SK-N-SH (cell line): ENCODE results near the gene ANKRD10. TPM values are rescaled to one million over a fixed set of nuclear protein-coding genes. Genes with fewer than 3 reads are reported as not detected.

ENCODE experiments used
- CTCF ChIA-PET: fragments of 300-600, 350-600 bp; formaldehyde crosslinking; extraction: SDS; loops from one replicate; lab custom pipeline; 2021; lab: Yijun Ruan, JAX
- POLR2A ChIA-PET: fragments of 350-600 bp; sonication (Branson Sonifier 250); formaldehyde crosslinking; extraction: SDS; loops from one replicate; lab custom pipeline; 2020; ENCODE audit warnings: antibody characterized with exemption, inconsistent platforms; lab: Yijun Ruan, JAX
- DNase-seq: peaks from one replicate; pipeline ENCODE4 v3.0.0; 2012
- H2AFZ ChIP-seq: fragments of 200-600 bp; sonication (generic); 2 replicates; pipeline ENCODE4 v1.8.1; 2016; ENCODE audit warnings: antibody characterized with exemption, mild to moderate bottlenecking, low read depth
- H3F3A ChIP-seq: fragments of 200-600 bp; sonication (generic); replicated peaks from 2 replicates; pipeline ENCODE3; 2016; ENCODE audit warnings: antibody characterized with exemption, mild to moderate bottlenecking; ENCODE audit not compliant: insufficient read depth
- H3K27ac ChIP-seq, 2 experiments: fragments of 200-500 bp in 1 of 2; fragments of 200-600 bp in 1 of 2; sonication (Bioruptor generic) in 1 of 2; sonication (generic), shearing (Covaris generic) in 1 of 2; 2 replicates each; pipeline versions ENCODE4 v1.5.1 to v1.6.1; 2014 to 2016; ENCODE audit warnings: low read depth in 2 of 2, inconsistent platforms in 1 of 2, low read length in 1 of 2, mild to moderate bottlenecking in 1 of 2, mixed read lengths in 1 of 2
- H3K27me3 ChIP-seq: fragments of 200-600 bp; sonication (generic), shearing (Covaris generic); 2 replicates; pipeline ENCODE4 v1.6.1; 2016; ENCODE audit warnings: mixed run types; ENCODE audit not compliant: insufficient read depth
- H3K36me3 ChIP-seq, 2 experiments: fragments of 200-500 bp in 1 of 2; fragments of 200-600 bp in 1 of 2; sonication (Bioruptor generic) in 1 of 2; sonication (generic) in 1 of 2; replicated peaks in 1 of 2; 2 replicates each; pipeline versions ENCODE3 to v1.5.1; 2014 to 2016; ENCODE audit warnings: low read length in 1 of 2, mild to moderate bottlenecking in 1 of 2; ENCODE audit not compliant: insufficient read depth in 2 of 2, control insufficient read depth in 1 of 2
- H3K4me1 ChIP-seq, 2 experiments: fragments of 200-500 bp in 1 of 2; fragments of 200-600 bp in 1 of 2; sonication (Bioruptor generic) in 1 of 2; sonication (generic), shearing (Covaris generic) in 1 of 2; 2 replicates each; pipeline versions ENCODE4 v1.5.1 to v1.6.1; 2014 to 2016; ENCODE audit warnings: low read depth in 1 of 2, low read length in 1 of 2, mixed run types in 1 of 2; ENCODE audit not compliant: insufficient read depth in 2 of 2, control insufficient read depth in 1 of 2
- H3K4me2 ChIP-seq: fragments of 200-600 bp; sonication (generic), shearing (Covaris generic); 2 replicates; pipeline ENCODE4 v1.6.1; 2017; ENCODE audit warnings: mixed run types
- H3K4me3 ChIP-seq, 2 experiments: fragments of 200-500 bp in 1 of 2; fragments of 200-600 bp in 1 of 2; sonication (Bioruptor generic) in 1 of 2; sonication (generic), shearing (Covaris generic) in 1 of 2; 2 replicates each; pipeline versions ENCODE4 v1.5.1 to v1.8.1; 2014 to 2016; ENCODE audit warnings: low read depth in 2 of 2, inconsistent platforms in 1 of 2, low read length in 1 of 2, mild to moderate bottlenecking in 1 of 2, mixed read lengths in 1 of 2, moderate library complexity in 1 of 2
- H3K79me2 ChIP-seq: fragments of 200-600 bp; sonication (generic); 2 replicates; pipeline ENCODE4 v1.8.1; 2017; ENCODE audit warnings: mild to moderate bottlenecking; ENCODE audit not compliant: insufficient read depth
- H3K9ac ChIP-seq: fragments of 200-600 bp; sonication (generic); 2 replicates; pipeline ENCODE4 v1.6.1; 2017; ENCODE audit warnings: mixed run types
- H3K9me2 ChIP-seq: fragments of 200-600 bp; sonication (generic); 2 replicates; pipeline ENCODE4 v1.6.1; 2017; ENCODE audit warnings: mixed run types
- H3K9me3 ChIP-seq: fragments of 200-600 bp; sonication (generic); 2 replicates; pipeline ENCODE4 v1.6.1; 2017; ENCODE audit warnings: mixed run types, mild to moderate bottlenecking, moderate library complexity
- H4K20me1 ChIP-seq: fragments of 200-600 bp; sonication (generic); 2 replicates; pipeline ENCODE4 v1.6.1; 2017; ENCODE audit warnings: mild to moderate bottlenecking, mixed run types; ENCODE audit not compliant: insufficient read depth
- CHD2 ChIP-seq: fragments of 150-350 bp; IDR thresholded peaks from 2 replicates; pipeline ENCODE4 v1.6.1; 2018; ENCODE audit warnings: low read length; ENCODE audit not compliant: partially characterized antibody
- CTCF ChIP-seq: fragments of 200-600 bp; sonication (generic); IDR thresholded peaks from 2 replicates; pipeline ENCODE4 v1.6.1; 2017; ENCODE audit warnings: antibody characterized with exemption, mild to moderate bottlenecking, moderate library complexity
- ELF1 ChIP-seq: IDR thresholded peaks from 2 replicates; pipeline ENCODE4 v1.4.0; 2012
- EP300 ChIP-seq, 2 experiments: IDR thresholded peaks; 2 replicates each; pipeline versions ENCODE4 v1.4.0 to v1.6.1; 2012; ENCODE audit warnings: borderline replicate concordance in 1 of 2, low read depth in 1 of 2, low read length in 1 of 2
- EZH2phosphoT487 ChIP-seq: fragments of 200-600 bp; sonication (generic); IDR thresholded peaks from 2 replicates; pipeline ENCODE4 v1.6.1; 2017; ENCODE audit warnings: low read depth, mixed run types, mild to moderate bottlenecking, antibody characterized with exemption, moderate library complexity, borderline replicate concordance
- FOSL2 ChIP-seq: IDR thresholded peaks from 2 replicates; pipeline ENCODE4 v1.4.0; 2012; ENCODE audit warnings: low read depth, mild to moderate bottlenecking, moderate library complexity, borderline replicate concordance
- FOXJ3 ChIP-seq: sonication (generic); formaldehyde crosslinking; IDR thresholded peaks from 2 replicates; pipeline ENCODE4 v1.5.1; 2020; ENCODE audit warnings: mild to moderate bottlenecking, missing genetic modification reagents
- FOXM1 ChIP-seq: IDR thresholded peaks from 2 replicates; pipeline ENCODE4 v1.4.0; 2012; ENCODE audit warnings: low read depth, mild to moderate bottlenecking
- GABPA ChIP-seq: IDR thresholded peaks from 2 replicates; pipeline ENCODE4 v1.4.0; 2012; ENCODE audit warnings: low read depth, mild to moderate bottlenecking
- GATA2 ChIP-seq: sonication (generic); formaldehyde crosslinking; IDR thresholded peaks from 2 replicates; pipeline ENCODE4 v1.5.0; 2020; ENCODE audit warnings: mild to moderate bottlenecking, missing genetic modification reagents
- IRF3 ChIP-seq: fragments of 150-350 bp; IDR thresholded peaks from 2 replicates; pipeline ENCODE4 v1.6.1; 2016; ENCODE audit warnings: mild to moderate bottlenecking, low read depth, low read length
- JUND ChIP-seq: IDR thresholded peaks from 2 replicates; pipeline ENCODE4 v1.4.0; 2012
- MAX ChIP-seq: IDR thresholded peaks from 2 replicates; pipeline ENCODE4 v1.4.0; 2012; ENCODE audit warnings: low read depth
- MEF2A ChIP-seq: IDR thresholded peaks from 2 replicates; pipeline ENCODE4 v1.4.0; 2012; ENCODE audit warnings: low read depth, borderline replicate concordance
- MXI1 ChIP-seq: IDR thresholded peaks from 2 replicates; pipeline ENCODE4 v1.6.1; 2012; ENCODE audit warnings: mild to moderate bottlenecking, low read depth, low read length, improper control_type of control experiment
- NFIC ChIP-seq: IDR thresholded peaks from 2 replicates; pipeline ENCODE4 v1.4.0; 2012; ENCODE audit warnings: borderline replicate concordance
- NRF1 ChIP-seq: IDR thresholded peaks from 2 replicates; pipeline ENCODE4 v1.6.1; 2012; ENCODE audit warnings: low read depth, mild to moderate bottlenecking, low read length
- PBX3 ChIP-seq: IDR thresholded peaks from 2 replicates; pipeline ENCODE4; 2012
- POLR2AphosphoS5 ChIP-seq: IDR thresholded peaks from 2 replicates; pipeline ENCODE4 v1.6.1; 2012; ENCODE audit warnings: low read depth, low read length
- RAD21 ChIP-seq: IDR thresholded peaks from 2 replicates; pipeline ENCODE4 v1.6.1; 2012; ENCODE audit warnings: mild to moderate bottlenecking, low read length
- RFX5 ChIP-seq: IDR thresholded peaks from 2 replicates; pipeline ENCODE4 v1.6.1; 2012; ENCODE audit warnings: mild to moderate bottlenecking, improper control_type of control experiment, low read length
- SMC3 ChIP-seq: IDR thresholded peaks from 2 replicates; pipeline ENCODE4 v1.6.1; 2012; ENCODE audit warnings: low read depth, low read length, improper control_type of control experiment
- TAF1 ChIP-seq: IDR thresholded peaks from 2 replicates; pipeline ENCODE4 v1.6.1; 2012; ENCODE audit warnings: low read depth, mild to moderate bottlenecking, low read length, moderate library complexity, borderline replicate concordance
- TCF12 ChIP-seq: IDR thresholded peaks from 2 replicates; pipeline ENCODE4 v1.4.0; 2012
- TEAD4 ChIP-seq: IDR thresholded peaks from 2 replicates; pipeline ENCODE4 v1.4.0; 2012; ENCODE audit warnings: mild to moderate bottlenecking, borderline replicate concordance; ENCODE audit not compliant: insufficient read depth
- USF1 ChIP-seq: IDR thresholded peaks from 2 replicates; pipeline ENCODE4 v1.4.0; 2012; ENCODE audit warnings: low read depth, borderline replicate concordance
- YY1 ChIP-seq: IDR thresholded peaks from 2 replicates; pipeline ENCODE4 v1.4.0; 2012; ENCODE audit warnings: low read depth, mild to moderate bottlenecking
- ZBTB33 ChIP-seq: IDR thresholded peaks from 2 replicates; pipeline ENCODE4 v1.4.0; 2012; ENCODE audit warnings: low read depth, borderline replicate concordance
- WGBS: methylation state at CpG from one replicate; pipeline ENCODE4 v1.1.6; 2017; ENCODE audit warnings: low lambda C conversion rate; 5-methylcytosine and 5-hydroxymethylcytosine counted together
- polyA plus RNA-seq, 3 experiments: library from polyadenylated mRNA; depleted of rRNA; stranded (reverse); fragments of >200 nt; gene quantifications; 2 replicates each; pipeline ENCODE4 v1.2.3, GENCODE V29; 2012

Gene ANKRD10
- polyA plus RNA-seq, 1 of the 3 experiments (the other 2 are of a cell fraction): 53.2 TPM

- Histone ChIP-seq H3K9ac (peak overlapping the region; percentile 99), H3F3A (peaks cover 10% of the 10 kb centered on the region), H3K79me2 (peaks cover 47% of the 10 kb centered on the region), H2AFZ (peak overlapping the region; percentile 56), H3K27me3 (no peaks in the 10 kb centered on the region), H3K9me2 (no peaks in the 10 kb centered on the region), H3K4me1 (peaks cover 14 to 22% of the 10 kb centered on the region in 2 experiments; a peak in 3 of 4 replicates), H3K4me3 (peak overlapping the region; percentile 90 to 99), H3K27ac (peak overlapping the region; percentile 96), H3K4me2 (peak overlapping the region; percentile 95), H3K9me3 (no peaks in the 10 kb centered on the region), H4K20me1 (peaks cover 47% of the 10 kb centered on the region), H3K36me3 (peaks cover 12 to 13% of the 10 kb centered on the region in 2 experiments)
- WGBS: under 1% methylated on average over 24 of the region's 103 CpGs
- DNase-seq: peak; percentile 88
- ChIA-PET CTCF (interaction anchor here (0.7 to 3.5 kb wide), 5 partner anchors 10 to 238 kb away, joined by 3 to 25 read pairs (median 3); no protein-coding TSS in a partner anchor), POLR2A (interaction anchor here (0.6 to 1.5 kb wide), 7 partner anchors 26 to 208 kb away, joined by 3 to 4 read pairs (median 3); partner anchors contain the start of gene CARS2)
- TF ChIP-seq GABPA (peak; percentile 41; the same call in 1 of the 2 replicates), NRF1 (peak; percentile 67), GATA2 (CRISPR knock-in tag) (no peak), IRF3 (no peak), SMC3 (no peak), POLR2AphosphoS5 (peak; percentile 87), RAD21 (no peak), EZH2phosphoT487 (no peak), ZBTB33 (no peak), ELF1 (peak; percentile 81), TEAD4 (no peak), EP300 (IDR thresholded peaks at IDR 0.05; ENCODE audit: borderline replicate concordance in 1 of 2, low read depth in 1 of 2, low read length in 1 of 2) (no peak), NFIC (no peak), TAF1 (peak; percentile 20; the same call in 1 of the 2 replicates), FOXJ3 (CRISPR knock-in tag) (0 out of 2 replicates have a peak, but pooled peaks have one; percentile 7), JUND (no peak), CHD2 (no peak), PBX3 (no peak), FOSL2 (no peak), CTCF (no peak), MAX (peak; percentile 32), MEF2A (no peak), MXI1 (peak; percentile 5), YY1 (peak; percentile 86), TCF12 (no peak), USF1 (no peak), FOXM1 (no peak), RFX5 (no peak)
Observed at GRCh38 chr13:110914331-110915056, 375 bp downstream of the ANKRD10 start.
